ENCODE measurements around the gene AFM. TPM values are rescaled to one million over a fixed set of nuclear protein-coding genes. Genes with fewer than 3 reads are reported as not detected.
A peak's percentile ranks its signal among the peaks of the same experiment; 100 is the strongest.

AFM gene
- total and polyA plus RNA-seq, 2 of the 13 experiments (the other 11 are each of a cell fraction or from before 2014, with no cell fraction given) = 0.13 to 1.8 TPM

GRCh38 chr4:73435984-73436383 lies 45.6 kb upstream of the AFM start, which contains the start of gene AFP (continued):
- TF ChIP-seq NCOR1 (IDR thresholded peaks at IDR 0.05; ENCODE audit: borderline replicate concordance, low read length) = peak; percentile 45; the same call in 1 of the 2 replicates
- no peak for TF ChIP-seq ZSCAN29 (CRISPR knock-in tag; conservative IDR thresholded peaks at IDR 0.05)
- TF ChIP-seq RFX5 (IDR thresholded peaks at IDR 0.05; ENCODE audit: low read depth, low read length) = no peak
- no peak for TF ChIP-seq PREB (CRISPR knock-in tag; IDR thresholded peaks at IDR 0.05)
- TF ChIP-seq IRF2 (CRISPR knock-in tag; IDR thresholded peaks at IDR 0.05) = no peak
- no peak for TF ChIP-seq ATF5 (CRISPR knock-in tag; IDR thresholded peaks at IDR 0.05; ENCODE audit: low read depth)
- peak; percentile 85 for TF ChIP-seq MIXL1 (CRISPR knock-in tag; IDR thresholded peaks at IDR 0.05)
- no peak for TF ChIP-seq ELF1 (CRISPR knock-in tag; IDR thresholded peaks at IDR 0.05)
- TF ChIP-seq ZBTB7A (CRISPR knock-in tag; IDR thresholded peaks at IDR 0.05) = no peak
- no peak for TF ChIP-seq ZNF644 (CRISPR knock-in tag; IDR thresholded peaks at IDR 0.05; ENCODE audit: low read depth)
- TF ChIP-seq POLR2G (IDR thresholded peaks at IDR 0.05; ENCODE audit: low read depth, low read length) = no peak
- no peak for TF ChIP-seq MEIS1 (CRISPR knock-in tag; IDR thresholded peaks at IDR 0.05; ENCODE audit: borderline replicate concordance)
- TF ChIP-seq ZNF282 (IDR thresholded peaks at IDR 0.05; ENCODE audit: partially characterized antibody) = no peak
- TF ChIP-seq DPF2 (CRISPR knock-in tag; IDR thresholded peaks at IDR 0.05; ENCODE audit: borderline replicate concordance, low read depth) = no peak
- peak; percentile 32 for TF ChIP-seq MED8 (CRISPR knock-in tag; IDR thresholded peaks at IDR 0.05; ENCODE audit: insufficient replicate concordance)
- TF ChIP-seq GATAD2A (CRISPR knock-in tag; IDR thresholded peaks at IDR 0.05) = peak; percentile 42; the same call in 1 of the 2 replicates
- TF ChIP-seq SRF (IDR thresholded peaks at IDR 0.05; ENCODE audit: low read depth, low read length) = no peak
- no peak for TF ChIP-seq AGO2 (optimal IDR thresholded peaks at IDR 0.05; ENCODE audit: low read depth, low read length)
- no peak for TF ChIP-seq THAP11 (CRISPR knock-in tag; IDR thresholded peaks at IDR 0.05)
- TF ChIP-seq BATF2 (CRISPR knock-in tag; IDR thresholded peaks at IDR 0.05) = no peak
- no peak for TF ChIP-seq HNF4G (IDR thresholded peaks at IDR 0.05; ENCODE audit: borderline replicate concordance, low read depth, low read length)
- TF ChIP-seq HNF4G (CRISPR knock-in tag; IDR thresholded peaks at IDR 0.05; ENCODE audit: borderline replicate concordance, low read depth) = no peak
- no peak for TF ChIP-seq ATRX (CRISPR knock-in tag; IDR thresholded peaks at IDR 0.05; ENCODE audit: borderline replicate concordance)
- no peak for TF ChIP-seq ZSCAN20 (CRISPR knock-in tag; IDR thresholded peaks at IDR 0.05; ENCODE audit: borderline replicate concordance)
- no peak for TF ChIP-seq PAF1 (CRISPR knock-in tag; IDR thresholded peaks at IDR 0.05)
- TF ChIP-seq ZNF816 (CRISPR knock-in tag; IDR thresholded peaks at IDR 0.05; ENCODE audit: borderline replicate concordance) = no peak
- TF ChIP-seq ZNF232 (CRISPR knock-in tag; IDR thresholded peaks at IDR 0.05; ENCODE audit: borderline replicate concordance) = no peak
- no peak for TF ChIP-seq REXO4 (CRISPR knock-in tag; IDR thresholded peaks at IDR 0.05; ENCODE audit: borderline replicate concordance)
- TF ChIP-seq PBX2 (CRISPR knock-in tag; IDR thresholded peaks at IDR 0.05) = no peak
- TF ChIP-seq NFRKB (IDR thresholded peaks at IDR 0.05) = no peak
- no peak for TF ChIP-seq NFIB (CRISPR knock-in tag; IDR thresholded peaks at IDR 0.05; ENCODE audit: borderline replicate concordance)
- TF ChIP-seq PAWR (CRISPR knock-in tag; IDR thresholded peaks at IDR 0.05; ENCODE audit: borderline replicate concordance) = no peak
- no peak for TF ChIP-seq ZNF547 (CRISPR knock-in tag; IDR thresholded peaks at IDR 0.05)
